ENCODE measurements around the gene NEK10.

Gene NEK10

DNA sequence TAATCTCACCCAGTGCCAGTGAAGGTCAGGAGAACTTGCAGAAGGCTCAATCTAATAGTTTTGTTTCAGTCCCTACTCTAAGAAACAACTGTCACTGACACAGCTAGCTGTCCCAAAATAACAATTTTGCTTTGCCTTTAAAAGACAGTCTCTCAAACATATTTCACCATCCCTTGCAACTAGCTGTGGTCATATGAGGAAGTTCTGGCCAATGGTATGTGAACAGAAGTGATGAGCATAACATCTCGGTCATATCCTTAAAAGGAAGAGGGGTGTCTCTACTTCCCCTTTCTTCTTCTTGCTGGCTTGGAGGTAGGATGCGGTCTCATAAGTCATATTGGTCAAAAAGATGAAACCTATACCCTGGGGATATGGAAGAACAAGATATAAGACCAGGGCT is 198.1 kb downstream of the NEK10 start:
- no peak for DNase-seq (ENCODE audit: low read depth in 2 of 2)

DNA sequence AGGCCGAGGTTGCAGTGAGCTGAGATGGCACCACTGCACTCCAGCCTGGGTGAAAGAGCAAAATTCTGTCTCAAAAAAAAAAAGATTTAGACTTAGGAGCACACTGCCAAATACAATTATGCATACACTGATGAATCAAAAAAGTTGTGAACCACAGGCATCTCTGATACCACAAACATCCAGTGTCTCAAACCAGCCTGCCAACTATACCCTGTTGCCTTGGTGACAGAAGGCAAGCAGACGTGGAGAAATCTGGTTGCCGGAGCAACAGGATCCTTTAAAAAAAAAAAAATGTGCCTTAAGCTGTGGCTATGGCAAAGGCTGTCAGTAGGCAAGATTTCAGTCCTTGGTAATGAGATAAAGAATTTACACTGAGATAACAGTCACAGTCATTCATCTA is 202.3 kb downstream of the NEK10 start:
- DNase-seq (ENCODE audit: low read depth in 2 of 2), result no peak

DNA sequence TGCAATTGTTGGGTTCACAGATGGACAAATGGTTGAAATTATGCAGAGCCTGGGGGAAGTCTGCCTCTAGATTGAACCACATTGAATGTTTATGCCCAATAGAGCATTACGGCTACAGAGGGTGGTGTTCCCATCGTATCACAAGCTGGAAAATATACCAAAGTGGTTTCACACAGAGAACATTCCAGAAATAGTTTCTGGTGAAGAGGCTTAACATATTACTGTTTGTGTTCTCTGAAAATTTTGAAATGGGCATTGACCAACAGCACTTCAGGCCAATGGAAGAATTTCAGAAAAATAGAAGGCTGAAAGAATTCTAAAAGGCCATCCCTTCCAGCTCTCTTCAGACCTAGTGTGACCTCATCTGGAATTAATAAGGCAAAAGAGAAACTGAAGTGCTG is 203.9 kb downstream of the NEK10 start:
- DNase-seq (ENCODE audit: low read depth in 2 of 2), result no peak

DNA sequence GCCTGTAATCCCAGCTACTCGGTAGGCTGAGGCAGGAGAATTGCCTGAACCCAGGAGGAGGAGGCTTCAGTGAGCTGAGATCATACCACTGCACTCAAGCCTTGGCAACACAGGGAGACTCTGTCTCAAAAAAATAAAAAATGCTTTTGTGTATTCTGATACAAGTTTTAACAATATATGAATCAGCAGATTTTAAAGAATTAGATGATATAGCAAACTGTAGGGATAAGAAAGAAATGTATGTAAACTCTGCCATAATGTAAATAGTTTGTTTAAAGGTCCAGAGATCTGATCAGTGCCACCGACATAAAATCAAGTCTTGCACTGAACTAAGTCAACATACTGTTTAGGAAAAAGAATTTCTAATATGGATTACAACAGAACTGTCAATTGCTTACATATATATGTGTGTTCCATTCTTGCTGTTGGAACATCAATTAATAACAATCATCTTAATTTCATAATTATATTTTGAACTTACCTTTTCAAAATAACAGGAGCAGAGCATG is 208.3 kb downstream of the NEK10 start:
- no peak for DNase-seq (ENCODE audit: low read depth in 2 of 2)

DNA sequence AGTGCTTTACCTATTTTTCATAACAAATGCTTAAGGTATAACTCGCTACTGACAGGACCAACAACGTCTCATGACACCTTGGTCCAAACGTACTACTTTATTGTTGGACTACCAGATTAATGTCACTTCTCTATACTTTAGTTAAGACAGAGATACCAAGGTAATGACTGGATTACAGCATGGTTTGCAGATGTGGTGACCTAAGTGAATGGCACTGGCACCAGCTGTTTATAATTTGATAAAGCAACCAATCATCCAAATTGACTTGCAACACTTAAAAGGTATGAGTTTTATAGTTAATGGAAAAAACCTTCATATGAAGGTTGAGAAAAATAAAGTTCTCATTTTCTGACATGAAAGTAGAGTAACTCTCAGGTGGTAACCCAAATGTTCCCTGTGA is 209.0 kb downstream of the NEK10 start:
- no peak for DNase-seq (ENCODE audit: low read depth in 2 of 2)

DNA sequence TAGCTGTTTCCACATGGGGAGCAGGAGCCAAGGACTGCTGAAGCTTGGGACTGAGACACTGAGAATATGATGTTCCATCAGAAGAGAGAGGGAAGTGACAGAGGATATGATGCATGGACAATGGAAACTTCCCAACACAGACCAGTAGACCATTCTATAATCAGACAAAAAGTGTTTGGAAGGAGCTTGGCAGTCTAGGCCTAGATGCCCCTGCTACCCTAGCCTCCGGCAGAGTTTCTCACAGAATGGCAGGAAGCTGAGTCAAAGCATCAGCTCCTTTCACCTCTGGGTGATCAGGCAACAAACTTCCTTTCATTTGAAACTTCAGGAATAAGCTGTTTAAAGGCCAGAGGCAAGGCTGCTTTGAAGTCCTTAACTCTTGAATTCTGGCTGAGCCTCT is 222.0 kb downstream of the NEK10 start:
- DNase-seq (ENCODE audit: low read depth in 2 of 2), result no peak

DNA sequence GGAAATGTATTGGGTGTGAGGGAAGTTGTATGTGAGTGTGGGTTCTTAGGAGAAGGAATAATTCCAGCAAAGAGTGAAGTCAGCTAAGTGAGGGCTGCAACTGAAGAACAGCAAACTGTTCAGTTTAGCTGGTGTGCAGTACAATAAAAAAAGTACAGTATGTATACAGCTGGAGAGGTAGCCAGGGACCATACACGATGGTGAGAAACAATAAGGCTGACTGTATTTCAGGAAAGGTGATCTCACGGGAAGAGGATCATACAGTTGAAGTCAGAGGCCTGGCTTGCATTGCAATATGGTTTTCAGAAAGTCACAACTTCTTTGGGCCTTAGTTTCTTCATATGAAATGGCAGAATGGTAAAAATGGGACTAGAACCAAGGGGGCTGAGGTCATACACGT is 222.4 kb downstream of the NEK10 start:
- no peak for DNase-seq (ENCODE audit: low read depth in 2 of 2)

DNA sequence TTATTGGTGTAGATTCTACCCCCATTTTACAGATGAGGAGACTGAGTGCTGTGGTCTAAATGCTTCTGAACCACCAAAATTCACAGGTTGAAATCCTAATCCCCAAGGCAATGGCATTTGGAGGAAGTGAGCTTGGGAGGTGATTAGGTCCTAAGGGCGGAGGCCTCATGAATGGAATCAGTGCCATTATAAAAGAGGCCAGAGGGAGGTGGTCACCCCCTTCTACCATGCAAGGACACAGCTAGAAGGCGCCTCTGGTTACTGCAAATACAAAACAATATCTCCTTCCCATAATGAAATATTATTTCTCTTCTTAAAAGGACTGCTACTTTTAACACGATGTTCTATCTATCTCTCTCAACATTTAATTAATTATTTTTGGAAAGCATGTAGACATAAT is 223.5 kb downstream of the NEK10 start:
- DNase-seq (ENCODE audit: low read depth in 2 of 2), result no peak

DNA sequence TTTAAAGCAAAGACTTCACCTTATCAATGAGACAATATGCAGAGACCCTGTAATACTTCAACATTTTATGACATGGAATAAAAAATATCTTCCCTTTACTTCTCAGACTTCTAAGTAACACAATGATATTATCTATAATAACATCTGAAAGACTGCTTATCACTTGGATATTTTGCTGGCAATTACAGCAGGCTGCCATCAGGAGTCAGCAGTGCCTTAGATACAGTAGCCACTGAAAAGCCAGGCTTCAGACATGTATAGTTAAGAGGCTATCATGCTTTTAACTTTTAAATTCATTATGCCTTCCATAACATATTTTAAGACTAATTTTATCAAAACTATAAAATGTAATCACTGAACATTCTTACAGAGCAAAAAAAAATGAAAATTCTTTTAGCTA is 227.5 kb downstream of the NEK10 start:
- DNase-seq (ENCODE audit: low read depth in 2 of 2), result no peak

DNA sequence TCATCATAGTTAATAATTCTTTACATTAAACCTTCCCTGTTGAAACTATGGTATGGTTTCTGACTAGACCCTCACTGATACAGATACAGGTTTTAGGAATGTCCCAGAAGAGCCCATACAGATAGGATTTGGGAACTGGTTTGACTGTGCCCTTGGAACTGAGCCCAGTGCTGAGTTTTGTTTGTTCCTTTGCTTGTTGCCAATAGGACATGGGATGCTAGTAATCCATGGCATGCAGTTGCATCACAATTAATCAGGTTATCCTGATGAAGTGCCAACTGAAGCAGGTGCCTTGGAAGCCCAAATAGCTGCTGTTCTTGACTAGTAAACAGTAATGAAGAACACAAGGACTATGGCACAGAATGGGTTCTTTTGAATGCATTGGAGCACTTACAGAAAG is 230.6 kb downstream of the NEK10 start:
- DNase-seq (ENCODE audit: low read depth in 2 of 2), result no peak

DNA sequence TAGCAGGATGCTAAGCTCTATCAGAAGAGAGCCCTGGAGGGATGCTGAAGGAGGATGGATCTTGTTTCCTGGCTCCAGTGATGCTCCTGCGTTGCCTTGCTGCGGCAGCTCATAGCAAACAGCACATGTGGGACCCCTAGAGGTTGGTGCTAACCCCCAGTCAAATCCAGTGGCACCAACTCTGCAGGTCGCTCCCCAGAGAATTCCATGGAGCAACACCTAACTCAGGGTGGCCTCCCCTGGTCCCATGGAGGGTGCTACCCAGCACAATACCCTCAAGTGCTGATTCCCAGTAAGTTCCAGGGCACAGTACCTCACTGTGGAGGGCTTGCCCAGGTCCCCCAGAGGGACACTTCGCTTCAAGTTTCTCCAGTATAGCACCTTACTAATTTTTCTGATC is 231.2 kb downstream of the NEK10 start:
- no peak for DNase-seq (ENCODE audit: low read depth in 2 of 2)

DNA sequence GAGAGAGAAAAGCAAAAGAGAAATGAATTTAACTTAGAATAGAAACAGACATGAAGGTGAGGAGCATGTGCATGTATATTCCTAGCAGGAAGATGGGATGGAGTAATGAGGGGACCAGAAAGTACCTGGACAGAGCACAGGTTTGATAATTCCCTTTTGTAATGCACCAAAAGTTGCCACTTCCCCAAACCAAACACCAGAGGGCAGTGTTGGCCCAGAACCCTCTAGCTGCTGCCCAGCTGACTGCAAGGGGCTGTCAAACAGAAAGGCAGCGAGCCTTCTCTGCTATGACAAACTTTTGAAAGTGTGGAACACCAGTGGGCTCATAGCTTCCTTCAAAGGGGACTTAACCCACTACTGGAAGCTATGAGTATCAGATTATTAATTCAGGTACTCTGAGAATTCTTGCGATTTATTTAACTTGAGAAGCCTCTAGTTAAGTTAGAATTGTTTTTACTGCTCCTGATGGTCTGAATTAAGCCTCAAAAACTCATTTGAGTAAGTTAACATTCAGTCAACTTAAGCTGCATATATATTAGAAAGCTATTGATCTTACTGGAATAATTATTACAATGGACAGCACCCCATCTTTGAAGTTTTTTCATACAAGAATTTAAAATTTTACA is 234.9 kb downstream of the NEK10 start:
- peak; percentile 36 to 42 for DNase-seq (ENCODE audit: low read depth in 2 of 2)

DNA sequence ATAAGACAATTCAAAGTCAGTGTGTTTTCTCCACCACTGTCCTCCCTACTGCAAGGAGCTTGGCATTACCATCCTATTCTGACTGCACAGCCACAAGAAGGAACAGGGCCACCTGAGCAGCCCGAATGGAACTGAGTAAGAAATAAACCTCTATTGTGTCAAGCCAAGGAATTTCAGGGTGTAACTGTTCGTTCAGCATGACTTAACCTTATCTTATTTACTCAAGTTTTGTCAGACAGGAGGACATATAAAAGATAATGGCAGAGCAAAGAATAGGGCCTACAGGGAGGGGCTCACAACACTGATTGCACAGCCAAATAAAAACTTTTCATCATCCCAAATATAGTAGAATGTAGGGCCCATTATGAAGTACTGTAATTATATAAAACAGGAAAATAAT is 236.1 kb downstream of the NEK10 start:
- no peak for DNase-seq (ENCODE audit: low read depth in 2 of 2)

DNA sequence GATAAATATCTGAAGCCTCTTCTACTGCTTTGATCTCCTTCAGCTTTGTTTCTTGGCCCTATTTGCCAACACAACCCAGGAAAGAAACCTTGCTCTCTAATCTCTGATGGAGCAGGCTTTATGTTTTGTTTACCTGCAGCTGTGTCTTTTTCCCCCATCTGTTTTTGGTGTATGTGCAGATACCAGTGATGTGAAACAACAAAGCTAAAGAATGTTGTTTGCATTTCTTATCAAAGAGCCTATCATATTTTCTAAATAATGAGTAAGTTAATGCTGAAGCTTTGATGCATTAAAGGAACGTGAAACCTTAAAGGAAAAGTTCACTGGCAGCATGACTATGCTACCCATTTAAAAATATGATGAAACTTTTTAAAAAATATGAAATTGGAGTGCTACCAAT is 238.4 kb downstream of the NEK10 start:
- no peak for DNase-seq (ENCODE audit: low read depth in 2 of 2)

DNA sequence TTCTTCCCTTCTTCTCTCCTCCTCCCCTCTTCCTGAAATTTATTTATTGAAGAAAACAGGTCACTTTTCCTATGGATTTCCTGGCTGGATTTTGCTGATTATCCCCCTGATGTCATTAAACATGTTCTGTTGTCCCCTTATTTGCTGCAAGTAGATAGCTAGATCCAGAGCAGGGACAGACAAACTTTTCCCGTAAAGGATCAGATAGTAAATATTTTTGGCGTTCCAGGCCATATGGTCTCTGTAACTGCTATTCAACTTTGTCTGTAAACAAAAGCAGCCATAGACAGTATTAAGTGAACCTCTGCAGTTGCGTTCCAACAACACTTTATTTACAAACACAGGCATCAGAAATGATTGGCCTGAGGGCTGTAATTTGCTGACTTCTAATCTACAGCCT is 241.3 kb downstream of the NEK10 start:
- no peak for DNase-seq (ENCODE audit: low read depth in 2 of 2)

DNA sequence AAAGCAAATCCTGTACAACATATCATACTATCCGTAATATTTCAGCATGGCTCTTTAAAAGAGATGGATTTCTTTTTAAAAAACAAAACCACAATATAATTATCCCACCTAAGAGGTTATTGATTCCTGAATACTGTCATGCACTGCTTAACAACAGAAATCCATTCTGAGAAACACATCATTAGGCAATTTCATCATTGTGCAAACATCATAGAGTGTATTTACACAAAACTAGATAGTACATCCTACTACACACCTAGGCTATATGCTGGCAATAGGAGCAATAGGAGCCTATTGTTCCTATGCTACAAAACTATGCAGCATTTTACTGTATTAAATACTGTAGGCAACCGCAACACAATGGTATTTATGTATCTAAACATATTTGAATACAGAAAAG is 242.0 kb downstream of the NEK10 start:
- no peak for DNase-seq (ENCODE audit: low read depth in 2 of 2)

DNA sequence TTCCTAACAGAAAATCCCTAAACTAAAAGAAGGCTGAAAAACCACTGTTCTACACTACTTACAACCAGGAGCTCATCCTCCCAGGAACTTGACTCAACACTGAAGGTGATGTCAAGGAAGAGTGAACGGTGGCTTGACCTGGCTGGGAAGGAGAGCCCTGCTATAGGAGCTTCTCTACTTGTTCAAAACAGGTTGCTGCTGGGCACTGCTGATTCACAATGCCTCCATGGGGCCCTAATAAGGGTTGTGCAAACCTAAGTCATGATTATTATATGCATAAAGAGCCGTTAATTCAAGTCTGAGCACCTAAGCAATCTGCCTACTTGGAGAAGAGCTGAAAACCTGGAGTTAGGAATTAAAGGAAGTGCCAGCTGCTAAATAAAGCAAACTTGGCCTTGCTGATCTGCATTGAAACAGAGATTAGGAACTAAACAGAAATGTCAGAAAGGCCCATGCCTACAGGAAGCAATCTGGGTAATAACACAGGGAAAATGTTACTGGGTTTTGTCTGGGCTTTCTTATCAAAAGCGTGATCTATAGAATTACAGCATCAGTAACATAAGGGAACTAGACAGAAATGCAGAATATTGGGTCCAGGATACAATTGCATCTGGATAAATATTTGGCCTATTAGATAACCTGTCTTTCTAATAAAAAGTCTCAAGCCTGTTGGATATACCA is 243.2 kb downstream of the NEK10 start:
- no peak for DNase-seq (ENCODE audit: low read depth in 2 of 2)

DNA sequence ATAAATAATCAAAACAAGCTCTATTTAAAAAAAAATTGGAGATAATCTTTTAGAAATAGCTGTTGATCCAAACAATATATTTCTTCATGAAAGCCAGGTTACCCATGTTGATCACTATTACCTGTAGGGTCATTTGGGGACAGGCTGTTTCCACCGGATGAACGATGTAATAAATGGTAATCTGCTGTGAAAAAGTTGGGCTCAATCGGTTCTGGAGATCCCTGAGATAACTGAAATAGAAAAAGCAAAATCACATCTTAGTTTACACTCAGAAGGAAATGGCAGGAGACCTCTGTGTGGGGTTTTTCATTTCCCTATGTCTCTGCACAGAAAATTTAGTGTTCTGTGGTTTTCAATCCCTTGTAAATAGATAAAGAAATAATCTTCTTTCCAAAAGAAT is 249.5 kb downstream of the NEK10 start:
- no peak for DNase-seq (ENCODE audit: low read depth in 2 of 2)

DNA sequence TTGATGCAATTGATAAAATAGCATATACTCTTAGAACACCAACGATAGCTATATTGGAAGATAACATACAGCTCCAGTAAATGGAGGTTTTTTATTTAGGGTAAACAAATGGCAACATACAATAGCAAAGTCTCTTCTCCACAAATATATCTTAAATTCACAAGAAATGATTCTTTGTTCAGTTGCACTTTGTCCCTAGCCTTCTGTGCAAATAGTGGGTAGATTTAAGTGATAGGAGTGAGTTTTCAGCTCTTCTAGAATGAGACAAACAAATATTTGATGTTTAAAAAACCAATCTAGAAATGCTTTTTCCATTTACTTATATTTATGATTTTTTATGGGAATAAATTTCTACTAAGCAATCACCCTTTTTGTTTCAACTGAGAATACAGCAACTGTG is 253.8 kb downstream of the NEK10 start:
- no peak for DNase-seq (ENCODE audit: low read depth in 2 of 2)

DNA sequence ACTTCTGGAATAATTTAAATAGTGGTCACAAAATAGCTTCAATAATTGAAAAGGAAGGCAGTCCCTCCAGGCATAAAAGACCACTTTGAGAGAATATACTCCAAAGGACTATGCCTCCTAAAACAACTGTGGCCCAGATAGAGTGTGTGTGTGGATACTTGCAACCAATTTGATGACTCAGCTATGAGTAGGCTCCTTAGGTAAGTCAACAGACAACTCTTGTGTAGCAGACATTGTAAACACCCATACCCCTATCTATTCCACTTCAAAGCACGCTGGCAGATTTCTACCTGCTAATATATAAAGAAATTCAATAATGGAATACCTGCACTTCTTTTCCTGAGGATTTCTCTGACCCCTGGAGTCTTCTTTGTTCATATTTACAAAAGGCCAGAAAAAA is 254.5 kb downstream of the NEK10 start:
- no peak for DNase-seq (ENCODE audit: low read depth in 2 of 2)

DNA sequence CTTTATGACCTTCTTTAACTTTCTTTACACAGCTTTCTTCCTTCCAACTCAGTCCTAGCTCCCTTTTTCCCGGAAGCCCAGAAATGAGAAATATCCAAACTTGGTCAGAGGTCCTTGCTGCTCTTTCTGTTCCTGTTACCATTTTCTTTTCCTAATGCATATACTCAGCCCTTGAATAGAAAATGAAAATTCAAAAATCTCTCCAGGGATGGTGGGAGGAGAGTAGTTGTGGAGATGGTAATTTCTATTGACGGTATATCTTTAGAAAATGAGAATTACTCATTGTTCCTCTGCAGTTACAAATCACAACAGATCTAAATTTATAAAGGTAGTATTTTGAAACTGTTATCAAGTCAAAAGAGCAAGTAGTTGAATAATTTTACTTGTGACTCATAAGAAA is 255.1 kb downstream of the NEK10 start:
- DNase-seq (ENCODE audit: low read depth in 2 of 2), result no peak

DNA sequence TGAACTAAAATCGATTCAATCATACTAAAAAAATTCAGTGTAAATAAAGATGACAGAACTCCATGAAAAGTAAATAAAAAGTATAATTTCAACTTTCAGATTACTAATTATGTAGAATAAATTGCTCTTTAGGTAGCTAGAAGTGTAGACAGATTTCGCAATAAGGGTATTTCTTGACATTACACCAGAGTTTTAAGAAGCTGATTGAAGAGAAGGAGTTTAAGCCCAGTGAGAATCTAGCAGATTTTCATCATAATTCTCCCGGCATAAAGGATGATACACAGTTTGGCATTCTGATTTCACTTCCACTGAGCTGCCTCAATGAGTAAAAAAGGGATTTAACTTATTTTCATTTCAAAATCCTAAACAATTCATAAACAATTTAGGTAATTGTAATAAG is 259.2 kb downstream of the NEK10 start:
- no peak for DNase-seq (ENCODE audit: low read depth in 2 of 2)

DNA sequence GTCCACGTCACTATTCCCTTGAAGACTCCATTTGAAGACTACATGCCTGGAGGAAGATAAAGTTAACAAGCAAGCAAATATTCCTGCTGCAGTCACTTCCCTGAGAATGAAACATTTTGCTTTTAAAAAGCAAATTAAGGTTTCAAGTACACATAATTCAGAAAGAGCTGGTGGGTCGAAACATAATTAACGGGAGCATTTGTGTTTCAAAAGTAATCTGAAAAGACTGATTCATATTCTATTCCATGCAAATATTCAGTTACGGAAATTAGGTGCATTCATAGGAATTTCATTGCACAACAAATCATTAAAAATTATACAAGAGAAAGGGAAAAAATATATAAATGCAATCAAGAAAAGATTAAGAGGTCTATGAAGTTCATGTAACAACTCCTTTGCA is 260.9 kb downstream of the NEK10 start:
- no peak for DNase-seq (ENCODE audit: low read depth in 2 of 2)

DNA sequence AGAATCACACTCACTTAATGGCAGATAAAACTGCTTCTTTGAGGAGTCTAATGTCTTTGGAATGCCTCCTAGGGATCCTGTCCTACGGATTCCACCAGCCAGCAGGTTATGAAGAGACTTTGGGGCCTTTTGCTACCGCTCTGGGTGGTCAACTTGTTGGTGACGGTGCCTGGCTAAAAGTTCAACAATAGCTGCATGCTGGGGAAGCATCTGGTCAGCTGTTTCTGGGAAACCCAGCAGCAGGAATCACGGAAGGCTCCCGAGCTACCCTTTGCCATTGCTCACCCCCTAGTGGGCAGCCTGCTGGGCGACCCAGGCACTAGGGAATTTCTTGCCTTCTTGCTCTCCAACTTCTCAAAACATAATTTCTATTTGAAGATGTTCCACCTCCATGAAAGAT is 263.3 kb downstream of the NEK10 start:
- DNase-seq (ENCODE audit: low read depth in 2 of 2), result no peak
